ENCODE measurements around the gene GRIN1. TPM values are rescaled to one million over a fixed set of nuclear protein-coding genes. Genes with fewer than 3 reads are reported as not detected.

The GRIN1 gene
- total and polyA plus RNA-seq, 4 donors: 0.06 to 0.51 (median 0.34) TPM

GRCh38 chr9:137096785-137097546 is 42.0 kb upstream of the GRIN1 start:
- ATAC-seq (ENCODE audit: insufficient read depth, low FRiP score) (no peak), DNase-seq (no peak)
- Histone ChIP-seq H3K4me1 (ENCODE audit: control insufficient read depth in 5 of 5, insufficient read depth in 5 of 5, low read length in 5 of 5) (no peaks in the 10 kb centered on the region), H3K27me3 (ENCODE audit: control insufficient read depth in 3 of 3, insufficient read depth in 3 of 3, low read length in 2 of 3) (no peaks in the 10 kb centered on the region), H3K9me3 (ENCODE audit: control insufficient read depth in 4 of 4, insufficient read depth in 3 of 4, low read length in 3 of 4) (peaks cover 0 to 2% (median under 1%) of the 10 kb centered on the region in 4 donors), H3K36me3 (ENCODE audit: control insufficient read depth in 4 of 4, insufficient read depth in 4 of 4, low read length in 4 of 4) (peaks cover 5 to 47% (median 32%) of the 10 kb centered on the region in 4 donors), H3K9ac (ENCODE audit: insufficient read depth in 1 of 2, low read length in 2 of 2) (no peak overlapping the region), H3K4me3 (no peak overlapping the region), H3K27ac (ENCODE audit: low read depth in 1 of 2, low read length in 1 of 2) (no peak overlapping the region)
- 95% methylated on average over 31 of the region's 31 CpGs for WGBS, 2 donors
- TF ChIP-seq CTCF (IDR thresholded peaks at IDR 0.05; ENCODE audit: control extremely low read depth, extremely low read depth): no peak

GRCh38 chr9:137097761-137098462 is 41.0 kb upstream of the GRIN1 start:
- no peak overlapping the region for H3K4me3 ChIP-seq
- H3K36me3 ChIP-seq (ENCODE audit: control insufficient read depth in 4 of 4, insufficient read depth in 4 of 4, low read length in 4 of 4): peaks cover 6 to 57% (median 40%) of the 10 kb centered on the region in 4 donors
- no peak overlapping the region for H3K27ac ChIP-seq (ENCODE audit: low read depth in 1 of 2, low read length in 1 of 2)
- no peak for TF ChIP-seq CTCF (IDR thresholded peaks at IDR 0.05; ENCODE audit: control extremely low read depth, extremely low read depth)
- WGBS, 2 donors: 94 to 96% methylated on average over 20 of the region's 20 CpGs
- no peak for ATAC-seq (ENCODE audit: insufficient read depth, low FRiP score)
- H3K4me1 ChIP-seq (ENCODE audit: control insufficient read depth in 5 of 5, insufficient read depth in 5 of 5, low read length in 5 of 5): no peaks in the 10 kb centered on the region
- DNase-seq: no peak
- H3K9me3 ChIP-seq (ENCODE audit: control insufficient read depth in 4 of 4, insufficient read depth in 3 of 4, low read length in 3 of 4): peaks cover 0 to 4% (median 2%) of the 10 kb centered on the region in 4 donors
- H3K9ac ChIP-seq (ENCODE audit: insufficient read depth in 1 of 2, low read length in 2 of 2): no peak overlapping the region
- H3K27me3 ChIP-seq (ENCODE audit: control insufficient read depth in 3 of 3, insufficient read depth in 3 of 3, low read length in 2 of 3): no peaks in the 10 kb centered on the region

GRCh38 chr9:137099231-137099630 is 39.7 kb upstream of the GRIN1 start:
- no peaks in the 10 kb centered on the region for H3K27me3 ChIP-seq (ENCODE audit: control insufficient read depth in 3 of 3, insufficient read depth in 3 of 3, low read length in 2 of 3)
- H3K27ac ChIP-seq (ENCODE audit: low read depth in 1 of 2, low read length in 1 of 2): no peak overlapping the region
- TF ChIP-seq CTCF (IDR thresholded peaks at IDR 0.05; ENCODE audit: control extremely low read depth, extremely low read depth): no peak
- peaks cover 0 to 6% (median 2%) of the 10 kb centered on the region in 4 donors for H3K9me3 ChIP-seq (ENCODE audit: control insufficient read depth in 4 of 4, insufficient read depth in 3 of 4, low read length in 3 of 4)
- ATAC-seq (ENCODE audit: insufficient read depth, low FRiP score): no peak
- DNase-seq: no peak
- H3K4me1 ChIP-seq (ENCODE audit: control insufficient read depth in 5 of 5, insufficient read depth in 5 of 5, low read length in 5 of 5): no peaks in the 10 kb centered on the region
- H3K9ac ChIP-seq (ENCODE audit: insufficient read depth in 1 of 2, low read length in 2 of 2): no peak overlapping the region
- 90 to 96% methylated on average over 14 of the region's 14 CpGs for WGBS, 2 donors
- no peak overlapping the region for H3K4me3 ChIP-seq
- peaks cover 11 to 66% (median 51%) of the 10 kb centered on the region in 4 donors for H3K36me3 ChIP-seq (ENCODE audit: control insufficient read depth in 4 of 4, insufficient read depth in 4 of 4, low read length in 4 of 4)
